CD1c-positive myeloid dendritic cell (primary cell): ENCODE results near the gene DGKQ.

Experiments used
- DNase-seq: peaks from one replicate; pipeline ENCODE4 v3.0.0-alpha.2; 2016; ENCODE audit errors: extremely low spot score

Gene DGKQ

DNA sequence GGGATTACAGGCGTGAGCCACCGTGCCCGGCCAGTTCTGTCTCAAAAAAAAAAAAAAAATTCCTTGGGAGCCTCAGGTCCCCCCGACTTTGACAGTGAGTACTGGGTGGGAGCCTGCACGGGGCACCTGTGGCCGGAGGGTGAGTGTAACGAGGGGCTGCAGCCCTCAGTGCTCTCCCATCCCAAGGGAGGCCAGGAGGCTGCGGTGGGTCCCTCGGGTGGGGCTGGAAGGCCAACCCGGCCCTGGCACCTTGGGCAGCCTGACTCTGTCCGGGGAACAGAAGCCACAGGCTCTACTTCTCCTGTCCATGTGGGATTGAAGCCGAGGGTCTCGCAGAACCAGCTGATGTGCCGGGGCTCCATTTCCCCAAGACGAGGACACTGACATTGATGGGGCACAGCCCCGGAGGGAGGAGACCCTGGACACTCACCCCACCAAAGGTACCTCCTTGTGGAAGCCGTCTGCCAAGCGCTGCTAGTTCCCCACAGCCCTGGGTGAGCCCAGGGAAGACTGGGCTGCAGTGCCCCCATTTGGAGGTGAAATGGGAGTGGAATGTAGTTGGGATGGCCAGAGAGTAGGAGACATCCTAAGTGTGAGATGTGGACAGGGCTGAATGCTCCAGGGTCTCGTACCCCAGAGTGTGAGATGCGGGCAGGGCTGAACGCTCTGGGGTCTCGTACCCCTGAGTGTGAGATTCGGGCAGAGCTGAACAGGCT lies 22.1 kb upstream of the DGKQ start:
- no peak for DNase-seq

DNA sequence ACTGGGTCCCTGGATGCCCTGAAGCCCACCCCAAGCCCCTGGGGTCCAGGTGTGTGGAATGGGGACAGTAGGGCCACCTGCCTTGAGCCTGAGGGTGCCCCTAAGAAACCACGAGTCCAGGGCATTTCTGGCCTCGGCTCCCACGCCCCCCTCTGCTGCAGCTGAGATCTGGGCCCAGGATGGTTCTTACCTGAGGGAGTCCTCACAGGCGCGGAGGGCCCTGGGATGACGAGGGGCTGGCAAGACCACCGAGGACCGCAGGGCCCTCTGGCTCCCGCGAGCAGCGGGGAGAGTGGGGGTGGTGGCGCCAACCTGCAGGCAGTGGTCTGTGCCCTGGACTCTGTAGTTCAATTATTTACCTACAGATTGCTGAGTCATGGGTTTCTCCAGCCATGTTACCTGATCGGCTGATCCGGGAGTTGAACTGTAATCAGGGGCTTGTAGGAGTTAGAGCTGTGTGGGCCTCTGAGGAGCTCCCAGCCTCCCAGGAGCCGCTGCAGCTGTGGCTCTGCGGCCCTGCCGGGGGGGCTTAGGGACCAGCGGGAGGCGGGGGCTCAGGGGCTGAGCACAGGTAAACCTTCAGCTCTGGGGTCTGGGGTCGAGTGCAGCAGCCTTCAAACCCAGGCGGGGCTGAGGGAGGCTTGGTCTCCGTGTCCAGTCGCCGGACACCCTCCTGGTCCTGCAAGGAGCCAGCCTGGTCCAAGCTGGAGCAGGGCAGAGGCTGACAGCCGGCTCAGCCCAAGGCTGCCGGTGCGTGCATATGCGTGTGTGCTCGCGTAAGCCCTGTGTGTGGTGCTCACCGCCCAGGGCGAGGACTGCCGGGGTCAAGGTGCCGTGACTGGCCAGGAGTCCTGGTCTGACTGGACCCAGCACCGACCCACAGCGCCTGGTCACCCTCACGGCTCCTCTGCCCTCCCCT lies 20.0 kb upstream of the DGKQ start, which contains the start of gene SLC26A1:
TSS of gene SLC26A1 (minus strand) at position 294 of the 919 bp plus-strand sequence. CDS start 1,701 bp downstream, outside the sequence.
- DNase-seq: no peak

DNA sequence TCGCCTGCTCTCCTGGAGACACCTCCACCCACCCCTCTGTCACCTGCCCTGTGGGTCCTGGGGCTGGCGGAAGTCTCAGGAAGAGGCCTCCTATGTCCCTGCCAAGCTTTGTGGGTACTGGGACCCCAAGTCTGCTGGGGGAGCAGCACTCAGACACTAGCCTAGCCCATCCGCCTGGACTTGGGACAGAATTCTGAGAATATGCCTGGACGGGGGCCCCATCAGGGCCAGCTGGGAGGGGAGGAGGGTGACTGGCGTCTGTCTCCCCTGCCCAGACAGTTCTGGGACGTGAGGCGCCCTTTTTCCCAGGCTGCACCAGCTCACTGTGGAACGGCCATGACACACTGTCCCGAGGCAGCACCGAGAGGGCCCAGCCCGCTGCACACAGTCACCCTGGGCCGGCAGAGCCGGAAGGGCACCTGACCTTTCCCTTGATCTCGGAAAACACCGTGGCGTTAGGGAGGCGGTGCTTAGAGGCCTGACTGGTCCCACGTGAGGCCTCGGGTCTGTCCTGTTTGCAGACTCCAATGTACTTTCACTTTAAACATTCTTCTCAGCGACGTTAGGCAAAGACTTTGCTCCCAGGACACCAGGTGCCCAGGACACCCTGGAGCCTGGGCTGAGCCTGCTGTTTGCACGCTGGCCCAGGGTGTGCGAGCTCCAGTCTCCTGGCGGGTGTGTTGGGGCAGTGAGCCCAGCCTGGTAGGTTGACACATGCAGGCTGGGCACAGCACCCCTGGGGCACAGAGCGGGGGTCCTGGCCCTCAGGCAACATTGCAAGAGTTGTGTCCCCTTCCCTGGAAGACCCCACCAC lies 19.1 kb upstream of the DGKQ start:
- DNase-seq: no peak

DNA sequence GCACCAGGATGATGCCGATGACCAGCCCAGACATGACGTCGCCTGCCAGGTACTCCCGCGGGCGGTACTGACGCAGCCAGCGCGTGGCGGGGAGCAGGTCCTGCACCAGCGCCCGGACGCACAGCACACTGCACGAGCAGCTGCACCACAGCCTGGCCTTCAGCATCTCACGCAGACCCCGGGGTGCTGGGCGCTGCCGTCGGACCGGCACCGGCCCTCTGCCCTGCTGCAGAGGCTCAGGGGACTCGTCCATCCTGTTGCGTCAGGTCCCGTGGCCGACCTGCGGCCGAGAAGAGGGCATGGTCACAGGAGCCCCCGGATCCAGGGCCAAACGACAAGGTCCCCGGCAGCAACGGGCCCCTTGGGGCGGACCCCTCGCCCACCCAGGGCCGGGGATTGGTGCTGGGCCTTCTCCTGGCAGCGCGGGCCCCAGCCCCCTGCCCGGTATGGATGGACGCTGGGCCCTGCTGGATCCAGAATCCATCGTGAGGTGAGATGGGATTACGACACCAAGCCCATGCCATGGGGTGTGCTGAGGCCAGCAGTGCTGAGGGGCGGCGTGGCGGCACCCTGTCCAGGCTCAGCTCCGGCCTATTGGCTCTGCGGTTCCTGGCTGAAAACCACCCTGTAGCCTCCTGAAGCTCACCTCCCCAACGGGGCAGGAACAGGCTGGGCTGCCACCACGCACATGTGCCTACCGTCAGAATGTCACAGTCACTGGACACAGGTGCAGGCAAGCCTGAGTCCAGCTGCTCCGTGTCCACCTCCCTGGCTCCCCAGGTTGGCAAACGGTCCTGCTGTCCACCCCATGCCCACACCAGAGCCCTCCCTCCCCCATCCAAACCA lies 18.3 kb upstream of the DGKQ start:
- DNase-seq: no peak

DNA sequence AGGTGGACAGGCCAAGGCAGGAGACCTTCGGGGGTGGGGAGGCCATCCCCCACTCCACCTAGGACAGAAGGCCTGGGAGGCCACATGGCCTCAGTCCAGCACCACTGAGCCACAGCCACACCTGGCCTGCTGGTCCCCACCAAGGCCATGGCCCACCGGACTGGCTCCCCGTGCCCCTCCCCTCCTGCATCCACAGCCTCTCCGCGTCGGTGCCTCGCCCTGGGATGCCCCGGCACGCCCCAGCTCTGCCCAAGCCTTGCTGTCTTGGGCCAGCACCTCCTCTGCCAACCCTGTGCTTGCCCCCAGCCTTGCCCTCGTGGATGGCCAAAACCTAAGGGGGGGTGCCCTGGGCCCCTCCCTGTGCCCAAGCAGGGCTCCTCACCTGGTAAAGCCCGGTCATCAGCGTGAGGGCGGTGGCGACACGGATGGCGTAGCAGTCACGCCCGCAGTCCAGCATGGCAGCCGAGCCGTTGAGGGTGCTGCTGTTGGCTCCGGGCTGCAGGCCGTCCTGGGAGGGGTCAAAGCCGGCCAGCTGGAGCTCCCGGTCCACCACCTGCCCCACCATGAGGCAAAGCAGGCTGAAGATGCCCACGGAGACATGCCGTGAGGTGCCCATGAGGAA lies 17.5 kb upstream of the DGKQ start:
- no peak for DNase-seq

DNA sequence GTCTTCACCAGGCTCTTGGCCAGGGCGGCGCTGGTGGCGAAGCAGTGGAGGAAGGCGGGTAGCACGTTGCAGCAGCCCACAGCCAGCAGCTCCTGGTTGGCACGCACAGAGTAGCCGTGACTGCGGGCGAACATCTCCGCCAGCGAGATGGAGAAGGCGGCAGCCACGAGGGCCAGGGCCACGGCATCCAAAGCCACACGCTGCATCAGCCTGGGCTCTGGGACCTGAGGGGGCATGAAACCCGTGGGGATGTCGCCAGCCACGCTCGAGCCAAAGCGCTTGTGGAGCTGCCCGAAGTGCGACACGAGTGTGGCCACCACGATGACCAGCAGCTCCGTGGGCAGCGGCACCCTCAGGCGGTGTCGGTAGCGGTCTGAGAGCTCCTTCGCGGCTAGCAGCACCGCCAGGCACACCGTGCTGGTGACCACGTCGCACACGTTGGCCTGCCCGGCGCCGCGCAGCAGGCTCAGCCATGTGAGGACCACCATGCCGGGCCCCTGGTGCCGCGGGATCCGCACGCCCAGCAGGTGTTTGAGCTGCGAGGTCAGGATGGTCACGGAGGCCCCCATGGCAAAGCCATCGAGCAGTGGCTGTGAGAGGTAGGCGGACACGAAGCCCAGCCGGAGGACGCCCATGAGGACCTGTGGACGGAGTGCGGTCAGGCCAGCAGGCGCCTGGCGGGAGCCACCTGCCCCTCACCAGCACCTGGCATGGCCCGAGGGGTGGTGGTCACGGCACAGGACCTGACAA lies 16.5 kb upstream of the DGKQ start:
- no peak for DNase-seq

DNA sequence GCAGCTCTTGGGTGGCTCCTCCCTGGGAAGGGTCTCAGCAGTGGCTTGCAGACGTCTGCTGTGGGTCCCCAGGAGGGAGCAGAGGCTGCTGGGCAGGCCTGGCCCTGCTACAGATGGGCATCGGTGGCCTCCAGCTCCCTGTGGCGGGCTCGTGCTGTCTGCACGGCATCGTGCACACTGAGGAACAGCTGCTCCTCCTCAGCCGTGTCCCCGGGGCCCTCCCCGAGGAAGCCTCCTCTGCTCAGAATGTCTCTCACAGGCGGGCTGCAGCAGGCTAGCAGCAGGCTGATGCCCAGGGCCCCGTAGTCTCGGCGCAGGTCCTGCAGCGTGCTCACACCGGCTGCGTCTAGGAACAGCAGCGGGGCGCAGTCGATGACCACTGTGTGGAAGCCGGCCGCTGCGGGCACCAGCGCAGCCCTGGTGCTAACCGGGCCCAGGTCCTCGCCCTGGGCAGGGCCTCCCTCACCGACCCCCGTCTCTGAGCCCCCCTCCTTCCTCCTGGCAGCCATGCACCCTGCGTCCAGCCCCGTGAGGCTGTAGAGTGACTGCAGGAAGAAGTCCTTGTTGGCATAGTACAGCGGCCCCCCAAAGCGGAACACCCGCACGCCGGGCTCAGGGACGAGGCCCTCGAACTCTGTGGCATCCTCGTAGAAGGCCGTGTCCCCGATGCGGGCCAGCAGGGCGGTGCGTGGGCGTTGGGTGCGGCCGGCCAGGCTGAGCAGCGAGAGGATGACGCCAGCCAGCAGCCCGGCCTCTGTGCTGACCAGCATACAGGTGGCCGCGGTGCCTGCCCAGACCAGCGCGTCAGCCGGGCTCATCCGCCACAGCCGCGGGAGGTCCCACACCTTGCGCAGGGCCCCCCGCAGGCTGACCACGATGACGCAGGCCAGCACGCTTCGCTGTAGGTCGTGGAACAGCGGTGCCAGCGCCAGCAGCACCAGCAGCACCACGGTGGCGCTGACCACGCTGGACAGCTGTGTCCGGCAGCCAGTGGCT lies 15.7 kb upstream of the DGKQ start:
- DNase-seq: no peak

DNA sequence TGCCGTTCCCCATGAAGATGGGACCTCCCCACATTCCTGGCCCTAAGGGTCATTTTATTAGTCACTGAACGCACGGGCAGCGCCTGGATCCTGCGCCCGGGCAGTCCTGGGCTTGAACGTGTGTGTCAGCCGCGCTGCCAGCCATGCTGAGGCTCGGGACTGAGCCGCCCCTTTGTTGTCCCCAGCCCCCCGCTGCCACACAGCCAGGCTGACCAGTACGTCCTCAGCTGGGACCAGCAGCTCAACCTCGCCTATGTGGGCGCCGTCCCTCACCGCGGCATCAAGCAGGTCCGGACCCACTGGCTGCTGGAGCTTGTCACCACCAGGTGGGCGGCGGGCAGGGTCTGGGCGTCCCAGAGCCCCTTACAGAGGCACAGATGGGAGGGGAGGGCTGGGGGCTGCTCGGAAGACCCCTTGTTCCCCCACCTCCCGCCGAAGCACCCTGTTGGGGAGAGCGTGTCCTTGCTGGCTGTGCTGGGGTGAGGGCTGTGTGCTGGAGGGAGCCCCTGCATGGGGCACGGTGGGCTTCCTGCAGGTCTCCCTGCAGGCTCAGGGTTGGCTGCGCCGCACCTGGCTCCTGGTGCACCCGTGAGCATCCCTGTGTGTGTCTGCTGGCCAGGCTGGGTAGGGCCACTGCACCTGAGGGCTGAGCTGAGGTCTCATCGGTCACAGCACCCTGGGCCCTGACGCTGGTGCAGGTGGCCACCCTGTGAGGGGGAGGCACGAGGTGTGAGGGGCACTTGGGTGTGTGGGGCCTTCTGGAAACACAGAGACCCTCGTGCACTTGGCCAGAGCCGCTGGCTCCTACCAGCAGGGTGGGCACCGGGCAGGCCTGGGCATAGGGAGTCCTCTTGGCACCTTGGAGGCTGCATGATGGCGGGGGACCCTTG lies 14.5 kb upstream of the DGKQ start:
- no peak for DNase-seq

DNA sequence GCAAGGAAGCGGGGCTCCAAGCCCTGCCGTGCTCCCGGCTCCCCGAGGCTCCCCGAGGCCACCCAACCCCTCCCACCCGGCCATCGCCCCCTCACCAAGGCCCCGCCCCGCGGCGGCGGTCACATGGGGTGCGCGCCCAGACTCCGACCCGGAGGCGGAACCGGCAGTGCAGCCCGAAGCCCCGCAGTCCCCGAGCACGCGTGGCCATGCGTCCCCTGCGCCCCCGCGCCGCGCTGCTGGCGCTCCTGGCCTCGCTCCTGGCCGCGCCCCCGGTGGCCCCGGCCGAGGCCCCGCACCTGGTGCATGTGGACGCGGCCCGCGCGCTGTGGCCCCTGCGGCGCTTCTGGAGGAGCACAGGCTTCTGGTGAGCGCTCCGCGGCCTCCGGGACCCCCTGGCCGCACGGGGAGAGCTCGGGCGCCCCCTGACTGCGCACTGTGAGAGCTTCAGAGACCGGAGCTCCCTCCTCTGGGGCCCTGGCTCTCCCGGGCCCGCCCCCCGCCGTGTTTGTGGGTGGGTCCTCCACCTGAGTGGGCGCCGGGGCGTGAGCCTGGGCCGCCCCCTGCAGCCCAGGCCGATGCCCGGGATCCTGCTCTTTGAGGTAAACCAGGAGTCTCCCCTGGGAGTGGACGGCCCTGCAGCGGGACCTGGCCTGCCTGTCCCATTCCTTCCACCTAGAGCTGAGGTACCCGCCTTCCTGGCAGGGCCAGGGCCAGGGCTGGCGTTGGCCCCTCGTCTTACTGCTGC lies 13.7 kb upstream of the DGKQ start, which contains the start of gene IDUA:
TSS of gene IDUA (plus strand) at position 166 of the 745 bp plus-strand sequence. CDS start at position 207, 41 bp downstream.
- DNase-seq: peak; percentile 90

DNA sequence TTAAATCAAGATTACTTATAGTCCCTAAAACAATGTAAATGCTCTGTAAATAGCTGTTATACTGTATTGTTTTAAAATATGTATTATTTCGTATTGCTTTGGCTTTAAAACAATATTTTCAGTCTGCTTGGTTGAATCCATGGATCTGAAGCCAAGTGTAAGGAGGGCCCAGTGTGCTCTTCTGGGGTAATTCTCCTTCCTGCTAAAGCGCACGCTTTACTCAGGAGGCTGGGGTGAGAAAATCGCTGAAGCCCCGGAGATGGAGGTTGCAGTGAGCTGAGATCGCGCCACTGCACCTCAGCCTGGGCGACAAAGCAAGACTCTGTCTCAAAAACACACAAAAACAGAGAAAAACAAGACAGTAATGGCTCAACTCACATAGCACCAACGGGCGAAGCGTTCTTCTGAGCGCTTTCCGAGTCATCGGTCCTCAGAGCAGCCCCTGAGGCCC lies 13.1 kb upstream of the DGKQ start:
- no peak for DNase-seq

DNA sequence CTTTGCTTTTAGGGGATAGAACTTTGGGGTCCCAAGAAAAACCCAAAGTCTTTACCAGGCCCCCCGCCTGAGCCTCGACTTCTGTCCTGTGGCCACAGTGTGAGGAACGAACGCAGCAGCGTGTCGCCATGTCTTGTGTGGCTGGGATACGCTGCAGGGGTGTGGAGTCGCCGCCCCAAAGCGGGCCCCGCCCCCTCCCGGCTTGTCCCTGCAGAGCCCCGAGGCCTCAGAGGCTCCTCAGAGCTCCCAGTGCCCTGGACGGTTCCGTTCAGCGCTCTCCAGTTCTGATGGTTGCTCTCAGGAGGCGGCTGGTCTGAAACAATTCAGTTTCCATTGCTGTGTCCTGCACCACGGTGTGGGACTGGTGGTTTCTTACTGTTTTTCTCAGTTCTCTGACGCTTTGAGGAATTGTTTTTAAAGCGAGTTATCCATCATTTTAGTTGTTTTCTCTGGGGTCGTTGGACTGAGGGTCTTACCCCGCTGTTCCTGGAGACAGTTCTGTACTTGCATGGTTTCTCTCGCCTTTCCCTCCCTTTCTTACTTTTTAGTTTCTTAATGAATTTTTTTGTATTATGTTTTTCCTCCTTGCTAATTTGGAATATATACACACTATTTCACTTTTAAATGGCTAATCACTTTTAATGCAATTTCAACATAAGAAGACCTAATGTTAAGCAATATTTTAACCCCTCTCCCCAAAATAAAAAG lies 11.9 kb upstream of the DGKQ start:
- peak; percentile 69 for DNase-seq

DNA sequence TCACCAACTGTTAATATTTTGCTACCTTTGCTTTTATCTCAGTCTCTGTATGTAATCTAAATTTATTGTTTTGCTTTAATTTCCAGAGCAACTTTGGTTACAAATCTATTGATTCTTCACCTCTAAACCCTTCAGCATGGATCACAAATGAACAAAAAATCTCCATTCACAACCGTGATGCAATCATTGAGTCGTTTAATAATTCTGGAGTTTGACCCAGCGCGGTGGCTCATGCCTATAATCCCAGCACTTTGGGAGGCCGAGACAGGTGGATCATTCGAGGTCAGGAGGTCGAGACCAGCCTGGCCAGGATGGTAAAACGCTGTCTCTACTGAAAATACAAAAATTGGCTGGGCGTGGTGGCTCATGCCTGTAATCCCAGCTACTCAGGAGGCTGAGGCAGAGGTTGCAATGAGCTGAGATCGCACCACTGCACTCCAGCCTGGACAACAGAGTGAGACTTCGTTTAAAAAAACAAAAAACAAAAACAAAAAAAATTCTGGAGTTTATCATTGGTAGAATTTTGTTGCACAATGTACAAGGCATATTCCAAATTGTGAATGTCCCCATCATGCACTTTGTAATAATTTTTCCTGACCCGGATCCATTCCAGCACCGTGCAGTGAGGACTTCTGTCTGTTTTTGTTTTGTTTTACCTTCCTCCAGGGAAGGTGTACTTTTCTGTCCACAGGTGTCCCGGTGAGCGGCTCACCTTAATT lies 11.1 kb upstream of the DGKQ start:
- DNase-seq: no peak

DNA sequence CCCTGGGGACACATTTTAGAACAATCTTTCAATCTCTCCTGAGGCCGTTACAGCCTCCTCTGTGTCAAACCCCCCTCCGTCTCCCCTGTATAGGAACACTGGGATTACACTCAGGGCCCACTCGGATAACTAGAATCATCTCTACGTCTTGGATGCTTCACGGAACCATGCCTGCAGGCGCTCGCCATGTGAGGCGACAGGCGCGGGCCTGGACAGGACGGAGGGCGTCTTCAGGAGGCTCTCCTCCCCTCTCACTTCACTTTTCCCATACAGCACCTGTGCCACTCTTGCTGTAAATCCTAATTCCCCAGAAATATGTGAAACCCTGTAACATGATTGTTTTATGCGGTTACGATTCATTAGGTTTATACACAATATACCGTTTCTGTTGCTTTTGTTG lies 9.4 kb upstream of the DGKQ start:
- DNase-seq: no peak

DNA sequence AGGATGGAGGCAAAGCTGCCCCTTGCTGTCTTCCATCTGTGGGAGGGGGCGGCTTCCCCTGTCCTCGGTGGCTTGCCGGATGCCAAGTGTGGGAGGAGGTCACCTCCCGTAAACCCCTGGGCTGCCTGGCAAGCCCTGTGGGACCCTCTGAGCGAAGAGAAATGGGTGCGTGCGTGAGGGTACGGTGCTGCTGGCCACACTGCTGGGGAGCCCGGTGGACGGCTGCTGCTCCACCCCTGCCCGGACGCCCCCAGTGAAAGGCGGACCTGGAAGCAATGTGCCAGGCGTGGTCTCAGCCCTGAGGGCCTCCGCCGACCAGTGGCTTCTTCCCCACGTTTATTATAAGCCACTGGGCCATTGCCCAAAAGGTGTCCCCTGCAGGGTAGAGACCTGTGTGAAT lies 8.9 kb upstream of the DGKQ start:
- no peak for DNase-seq

DNA sequence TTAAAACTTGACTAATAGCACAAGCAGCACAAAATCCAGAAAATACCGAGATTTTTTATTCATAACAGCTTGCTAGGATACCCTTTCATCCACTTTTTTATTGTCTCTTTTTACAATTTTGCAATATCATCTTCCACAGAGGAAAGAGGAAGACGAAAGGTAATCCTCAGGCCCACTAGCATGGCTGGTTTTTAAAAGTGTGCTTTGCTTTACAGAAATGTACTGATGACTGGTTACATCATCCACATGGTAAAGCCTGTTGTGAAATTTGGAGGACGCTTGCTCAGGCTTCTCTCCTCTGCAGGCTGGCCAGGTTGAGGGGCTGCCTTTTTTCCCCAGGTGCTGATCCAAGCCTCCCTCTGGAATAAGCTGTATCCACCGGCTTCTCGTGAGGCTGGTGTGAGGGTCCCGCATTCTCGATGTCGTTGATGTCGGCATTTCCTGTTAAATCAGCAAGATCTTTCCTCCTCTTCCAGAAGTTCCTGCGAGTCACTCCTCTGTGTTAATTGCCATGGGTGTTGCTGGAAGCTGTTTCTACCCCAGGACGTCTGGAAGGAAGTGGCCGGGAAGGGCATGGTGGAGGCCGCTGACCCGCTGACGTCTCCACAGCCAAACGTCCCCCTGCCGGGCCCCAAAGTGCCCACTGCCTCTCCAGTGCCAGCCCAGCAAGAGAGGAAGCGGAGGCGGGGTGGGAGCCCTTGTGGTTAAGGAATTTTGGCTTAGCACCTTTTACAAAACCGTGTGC lies 5.8 kb upstream of the DGKQ start:
- peak; percentile 74 for DNase-seq
